NCI-H2107 (cell line): Measurements from ENCODE around the gene ELAVL2.

Experiments
- DNase-seq: peaks from one replicate; lab custom pipeline; 2025; lab: John Stamatoyannopoulos, UW

ELAVL2 gene

GRCh38 chr9:23826120-23826629, at the start of gene ELAVL2:
Gene ELAVL2, minus strand, starts transcription at chr9:23826240. Its CDS starts 64,006 bp downstream, at chr9:23762234.
- DNase-seq, result no peak

- DNase-seq, result no peak
These were observed 32.2 kb upstream of the ELAVL2 start for GRCh38 chr9:23858234-23858633.

- no peak for DNase-seq
These were observed 30.0 kb upstream of the ELAVL2 start for GRCh38 chr9:23855873-23856604.

GRCh38 chr9:23850690-23851629, 24.9 kb upstream of the ELAVL2 start:
- no peak for DNase-seq

- DNase-seq, result no peak
These were observed 24.2 kb upstream of the ELAVL2 start for GRCh38 chr9:23850242-23850689.

GRCh38 chr9:23849379-23850035, 23.5 kb upstream of the ELAVL2 start:
- DNase-seq, result no peak

GRCh38 chr9:23842565-23843129, 16.6 kb upstream of the ELAVL2 start:
- DNase-seq, result no peak

- no peak for DNase-seq
These were observed 15.3 kb upstream of the ELAVL2 start for GRCh38 chr9:23841304-23841703.

GRCh38 chr9:23837038-23837437, 11.0 kb upstream of the ELAVL2 start:
- no peak for DNase-seq

GRCh38 chr9:23830929-23831730, 5.1 kb upstream of the ELAVL2 start:
- DNase-seq, result no peak

GRCh38 chr9:23830476-23830805, 4.4 kb upstream of the ELAVL2 start:
- DNase-seq, result no peak

- DNase-seq, result no peak
These were observed 3.8 kb upstream of the ELAVL2 start for GRCh38 chr9:23829580-23830475.

- no peak for DNase-seq
These were observed 340 bp downstream of the ELAVL2 start for GRCh38 chr9:23825700-23826099.

GRCh38 chr9:23824830-23825591, 1.0 kb downstream of the ELAVL2 start:
- DNase-seq, result no peak

- no peak for DNase-seq
These were observed 1.8 kb downstream of the ELAVL2 start for GRCh38 chr9:23823986-23824829.

- no peak for DNase-seq
These were observed 2.8 kb downstream of the ELAVL2 start for GRCh38 chr9:23823269-23823668.

- no peak for DNase-seq
These were observed 3.5 kb downstream of the ELAVL2 start for GRCh38 chr9:23822261-23823169.
